Inflammatory macrophage (primary cell): ENCODE measurements around the gene YBEY.

Experiments
- DNase-seq, 2 donors: peaks; one replicate each; pipeline ENCODE4 v3.0.0-alpha.2; 2020 to 2022

The YBEY gene

DNA sequence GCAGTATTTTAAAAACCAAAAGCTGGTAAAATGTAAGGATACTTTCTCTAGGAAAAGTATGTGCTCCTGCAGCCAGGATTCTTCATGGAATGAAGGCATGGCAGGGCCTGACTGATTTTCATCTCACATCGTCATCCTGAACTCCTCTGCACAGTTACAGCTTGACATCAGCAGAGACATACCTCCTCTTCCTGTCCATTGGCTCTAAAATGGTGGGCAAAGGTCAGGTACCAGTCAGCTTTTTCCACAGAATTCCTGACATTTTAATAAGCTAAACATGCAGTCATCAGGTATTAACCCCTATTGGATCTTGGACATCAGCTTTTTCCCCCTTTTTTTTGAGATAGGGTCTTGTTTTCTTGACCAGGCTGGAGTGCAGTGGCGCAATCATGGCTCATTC, 43.7 kb downstream of the YBEY start:
- DNase-seq, result no peak

DNA sequence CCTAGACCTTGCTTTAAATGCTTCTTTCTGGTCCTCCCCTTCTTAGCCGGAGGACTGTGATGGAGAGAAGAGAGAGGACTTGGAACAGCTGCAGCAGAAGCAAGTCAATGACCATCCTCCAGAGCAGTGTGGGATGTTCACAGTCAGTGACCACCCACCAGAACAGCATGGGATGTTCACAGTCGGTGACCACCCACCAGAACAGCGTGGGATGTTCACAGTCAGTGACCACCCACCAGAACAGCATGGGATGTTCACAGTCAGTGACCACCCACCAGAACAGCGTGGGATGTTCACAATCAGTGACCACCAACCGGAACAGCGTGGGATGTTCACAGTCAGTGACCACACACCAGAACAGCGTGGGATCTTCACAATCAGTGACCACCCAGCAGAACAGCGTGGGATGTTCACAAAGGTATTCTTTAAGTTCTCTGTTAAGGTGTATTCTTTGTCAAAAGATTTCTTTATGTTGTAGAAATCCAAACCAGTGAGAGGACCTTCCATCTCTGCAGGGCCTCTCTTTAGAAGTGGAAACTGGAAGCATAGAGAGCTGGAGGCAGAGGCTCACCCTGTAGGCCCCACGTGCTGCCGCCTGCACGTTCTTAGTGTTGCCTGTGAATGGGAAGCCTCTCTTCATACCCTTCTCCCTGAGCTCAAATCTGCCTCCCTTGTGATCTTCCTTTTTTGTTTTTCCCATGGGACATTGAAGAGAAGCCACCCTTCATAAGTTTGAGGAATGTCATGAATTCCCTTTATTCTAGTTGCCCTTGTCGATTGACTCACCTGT, 48.4 kb downstream of the YBEY start:
- no peak for DNase-seq

- no peak for DNase-seq
These were observed 50.5 kb downstream of the YBEY start for GRCh38 chr21:46336603-46337002.

GRCh38 chr21:46340998-46341397, 54.9 kb downstream of the YBEY start:
- DNase-seq, result no peak

GRCh38 chr21:46344219-46344915, 58.2 kb downstream of the YBEY start:
- DNase-seq, result no peak

- DNase-seq, result no peak
These were observed 59.7 kb downstream of the YBEY start for GRCh38 chr21:46345861-46346260.

DNA sequence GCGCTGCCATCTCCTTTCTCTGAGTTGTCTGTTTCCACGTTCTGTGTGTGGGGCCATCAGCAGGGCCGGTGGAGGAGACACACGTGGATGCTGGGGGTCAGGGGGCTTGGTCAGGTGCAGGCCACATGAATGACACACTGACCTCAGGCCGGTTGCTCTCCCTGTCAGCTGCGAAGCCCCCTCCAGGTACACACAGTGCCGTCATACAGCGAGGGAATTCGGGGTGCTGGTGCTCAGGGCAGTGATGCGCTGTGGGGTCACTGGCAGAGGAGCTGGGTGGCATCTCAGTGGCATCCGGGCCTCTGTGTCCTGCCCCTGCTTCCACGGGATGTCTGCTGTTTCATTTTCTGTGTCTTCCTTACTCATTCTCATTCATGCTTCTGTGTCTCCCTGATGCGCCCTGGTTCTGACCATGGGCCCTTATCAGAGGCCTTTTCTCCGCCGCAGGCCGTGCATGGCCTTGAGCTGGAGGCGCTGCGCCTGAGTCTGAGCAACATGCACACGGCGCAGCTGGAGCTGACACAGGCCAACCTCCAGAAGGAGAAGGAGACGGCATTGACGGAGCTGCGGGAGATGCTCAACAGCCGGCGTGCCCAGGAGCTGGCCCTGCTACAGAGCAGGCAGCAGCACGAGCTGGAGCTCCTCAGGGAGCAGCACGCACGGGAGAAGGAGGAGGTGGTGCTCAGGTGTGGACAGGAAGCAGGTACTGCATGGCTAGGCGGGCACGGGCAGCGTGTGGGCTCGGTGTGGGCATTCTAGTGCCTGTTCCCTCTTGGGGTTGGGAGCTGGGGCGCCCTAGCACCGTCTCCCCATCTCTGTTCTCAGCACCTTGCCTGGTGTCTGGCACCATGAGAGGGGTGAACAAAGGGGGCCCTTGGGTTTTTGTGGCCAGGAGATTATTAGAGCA, 60.4 kb downstream of the YBEY start:
- DNase-seq, result no peak

DNA sequence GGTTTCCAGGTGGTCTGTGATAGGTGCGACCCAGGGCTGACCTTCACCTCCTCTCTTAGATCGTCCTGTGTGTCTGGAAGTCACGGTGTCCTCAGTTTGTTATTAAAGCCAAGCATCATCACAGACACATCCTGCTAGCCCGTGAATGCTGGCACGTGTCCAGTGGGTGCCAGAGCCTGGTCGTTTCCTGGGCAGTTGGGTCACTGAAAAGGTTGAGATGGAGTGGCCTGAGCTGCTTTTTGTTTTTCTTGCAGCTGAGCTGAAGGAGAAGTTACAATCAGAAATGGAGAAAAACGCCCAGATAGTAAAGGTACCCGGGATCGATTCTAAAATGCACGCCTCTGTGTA, 61.0 kb downstream of the YBEY start:
- DNase-seq, result no peak
